OCI-LY1 (cell line): ENCODE measurements around the gene AFF2.

Experiments
- CTCF ChIP-seq: fragments of 200-600 bp; sonication (generic), shearing (Covaris generic); IDR thresholded peaks from 2 replicates; pipeline ENCODE4 v1.5.1; 2017; ENCODE audit warnings: mild to moderate bottlenecking, antibody characterized with exemption, low read length, moderate library complexity, mixed read lengths
- EZH2 ChIP-seq: fragments of 200-600 bp; sonication (generic), shearing (Covaris generic); IDR thresholded peaks from 2 replicates; pipeline ENCODE4 v1.8.0; 2017; ENCODE audit warnings: borderline replicate concordance, mixed run types, mild to moderate bottlenecking, antibody characterized with exemption, low read length, moderate library complexity, mixed read lengths

GRCh38 chrX:148664995-148665394 is 164.6 kb downstream of the AFF2 start:
- TF ChIP-seq CTCF (no peak), EZH2 (no peak)
